ENCODE results near the gene ANXA4. TPM values are rescaled to one million over a fixed set of nuclear protein-coding genes. Genes with fewer than 3 reads are reported as not detected.
A peak's percentile ranks its signal among the peaks of the same experiment; 100 is the strongest.

The ANXA4 gene
- total and polyA plus RNA-seq, 2 of the 13 experiments (the other 11 are each of a cell fraction or from before 2014, with no cell fraction given): 155 to 168 TPM

DNA sequence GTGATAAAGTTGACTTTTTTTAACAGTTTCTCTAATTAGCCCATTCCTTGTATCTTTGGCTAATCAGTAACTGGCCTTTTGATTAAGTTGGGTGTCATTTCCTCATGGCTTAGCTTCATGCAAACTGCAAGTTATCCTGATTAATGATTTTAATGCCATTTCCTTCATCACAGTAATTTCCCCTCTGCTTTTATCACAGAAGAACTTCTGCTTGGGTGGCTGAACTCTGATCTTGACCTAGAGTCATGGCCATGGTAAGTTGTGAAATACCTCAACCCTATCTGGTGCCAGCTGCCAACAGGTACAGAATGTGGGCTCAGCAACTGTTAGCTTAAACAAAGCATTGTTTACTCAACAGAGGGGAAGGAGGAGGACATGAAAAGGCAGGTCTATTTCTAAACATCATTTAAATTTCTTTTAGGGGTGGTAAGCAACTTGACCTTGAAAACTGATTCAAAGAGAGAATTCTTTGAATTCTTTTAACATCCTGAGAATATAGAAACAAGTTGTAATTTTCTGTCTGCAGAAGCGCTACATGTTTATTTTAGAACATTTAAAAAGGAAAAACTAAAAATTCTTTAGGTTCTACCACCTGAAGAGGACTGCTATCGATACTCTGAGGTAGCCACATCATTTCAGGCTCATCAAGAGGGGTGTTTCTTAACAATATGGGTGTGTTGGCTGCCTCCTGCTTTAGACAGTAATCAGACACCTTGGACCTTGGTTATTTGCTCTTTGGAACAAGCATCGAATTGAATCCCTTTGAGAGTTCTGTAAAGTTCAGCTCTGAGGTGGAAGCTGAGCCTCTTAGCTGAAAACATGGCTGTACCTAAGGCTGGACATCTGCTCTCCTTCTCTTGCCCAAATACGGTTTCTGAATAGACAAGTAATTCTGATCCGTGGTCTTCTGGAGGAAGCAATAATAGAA, 39.7 kb downstream of the ANXA4 start (continued):
- TF ChIP-seq, protein P1, sequence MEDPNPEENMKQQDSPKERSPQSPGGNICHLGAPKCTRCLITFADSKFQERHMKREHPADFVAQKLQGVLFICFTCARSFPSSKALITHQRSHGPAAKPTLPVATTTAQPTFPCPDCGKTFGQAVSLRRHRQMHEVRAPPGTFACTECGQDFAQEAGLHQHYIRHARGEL (CRISPR knock-in tag; IDR thresholded peaks at IDR 0.05): no peak
- no peak for TF ChIP-seq ZFX (CRISPR knock-in tag; IDR thresholded peaks at IDR 0.05; ENCODE audit: low read depth)
- no peak for TF ChIP-seq ZNF333 (CRISPR knock-in tag; IDR thresholded peaks at IDR 0.05; ENCODE audit: borderline replicate concordance)
- peak; percentile 91 for TF ChIP-seq ZNF644 (CRISPR knock-in tag; IDR thresholded peaks at IDR 0.05; ENCODE audit: low read depth)
- peak; percentile 68 for TF ChIP-seq ZBED4 (CRISPR knock-in tag; IDR thresholded peaks at IDR 0.05; ENCODE audit: borderline replicate concordance)
- TF ChIP-seq, protein P2, sequence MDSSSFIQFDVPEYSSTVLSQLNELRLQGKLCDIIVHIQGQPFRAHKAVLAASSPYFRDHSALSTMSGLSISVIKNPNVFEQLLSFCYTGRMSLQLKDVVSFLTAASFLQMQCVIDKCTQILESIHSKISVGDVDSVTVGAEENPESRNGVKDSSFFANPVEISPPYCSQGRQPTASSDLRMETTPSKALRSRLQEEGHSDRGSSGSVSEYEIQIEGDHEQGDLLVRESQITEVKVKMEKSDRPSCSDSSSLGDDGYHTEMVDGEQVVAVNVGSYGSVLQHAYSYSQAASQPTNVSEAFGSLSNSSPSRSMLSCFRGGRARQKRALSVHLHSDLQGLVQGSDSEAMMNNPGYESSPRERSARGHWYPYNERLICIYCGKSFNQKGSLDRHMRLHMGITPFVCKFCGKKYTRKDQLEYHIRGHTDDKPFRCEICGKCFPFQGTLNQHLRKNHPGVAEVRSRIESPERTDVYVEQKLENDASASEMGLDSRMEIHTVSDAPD (CRISPR knock-in tag; IDR thresholded peaks at IDR 0.05): peak; percentile 98
- no peak for TF ChIP-seq MNT (IDR thresholded peaks at IDR 0.05)
- no peak for TF ChIP-seq ZNF446 (CRISPR knock-in tag; IDR thresholded peaks at IDR 0.05)
- TF ChIP-seq, protein P3, sequence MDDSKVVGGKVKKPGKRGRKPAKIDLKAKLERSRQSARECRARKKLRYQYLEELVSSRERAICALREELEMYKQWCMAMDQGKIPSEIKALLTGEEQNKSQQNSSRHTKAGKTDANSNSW (CRISPR knock-in tag; IDR thresholded peaks at IDR 0.05; ENCODE audit: borderline replicate concordance): no peak
- TF ChIP-seq ZNF121 (CRISPR knock-in tag; IDR thresholded peaks at IDR 0.05): no peak
- TF ChIP-seq, protein P4, sequence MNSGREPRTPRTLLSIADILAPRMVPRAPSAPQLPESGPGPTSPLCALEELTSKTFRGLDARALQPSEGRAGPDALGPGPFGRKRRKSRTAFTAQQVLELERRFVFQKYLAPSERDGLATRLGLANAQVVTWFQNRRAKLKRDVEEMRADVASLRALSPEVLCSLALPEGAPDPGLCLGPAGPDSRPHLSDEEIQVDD (CRISPR knock-in tag; IDR thresholded peaks at IDR 0.05; ENCODE audit: borderline replicate concordance): no peak
- no peak; the same call in 1 of the 2 replicates for TF ChIP-seq ZNF512 (CRISPR knock-in tag; IDR thresholded peaks at IDR 0.05)
- TF ChIP-seq BCLAF1 (IDR thresholded peaks at IDR 0.05): no peak
- TF ChIP-seq GATA4 (IDR thresholded peaks at IDR 0.05; ENCODE audit: borderline replicate concordance, low read depth): peak; percentile 87
- 0 out of 2 replicates have a peak, but pooled peaks have one; percentile 27 for TF ChIP-seq BHLHE40 (IDR thresholded peaks at IDR 0.05; ENCODE audit: low read length)

Measured in HepG2 (cell line).